ENCODE measurements around the gene CPD. TPM values are rescaled to one million over a fixed set of nuclear protein-coding genes. Genes with fewer than 3 reads are reported as not detected.
A peak's percentile ranks its signal among the peaks of the same experiment; 100 is the strongest.

Gene CPD
- total and polyA plus RNA-seq, 2 of the 13 experiments (the other 11 are each of a cell fraction or from before 2014, with no cell fraction given): 46.1 to 72.3 TPM

GRCh38 chr17:30337393-30337999, 41.2 kb upstream of the CPD start (continued):
- TF ChIP-seq ZBTB2 (CRISPR knock-in tag; IDR thresholded peaks at IDR 0.05; ENCODE audit: low read depth) (no peak), ZNF230 (CRISPR knock-in tag; IDR thresholded peaks at IDR 0.05) (peak; percentile 55; the same call in 1 of the 2 replicates), THAP7 (CRISPR knock-in tag; IDR thresholded peaks at IDR 0.05) (no peak), ZNF878 (CRISPR knock-in tag; IDR thresholded peaks at IDR 0.05) (no peak), RORA (CRISPR knock-in tag; IDR thresholded peaks at IDR 0.05) (no peak), ZNF619 (CRISPR knock-in tag; IDR thresholded peaks at IDR 0.05) (no peak), GPN1 (CRISPR knock-in tag; IDR thresholded peaks at IDR 0.05; ENCODE audit: borderline replicate concordance) (no peak), NFE2 (CRISPR knock-in tag; IDR thresholded peaks at IDR 0.05) (no peak), U2AF1 (optimal IDR thresholded peaks at IDR 0.05; ENCODE audit: low read depth, low read length) (no peak), NKX3-1 (CRISPR knock-in tag; IDR thresholded peaks at IDR 0.05) (no peak), KLF13 (CRISPR knock-in tag; IDR thresholded peaks at IDR 0.05) (no peak)
- TF ChIP-seq, protein P1, sequence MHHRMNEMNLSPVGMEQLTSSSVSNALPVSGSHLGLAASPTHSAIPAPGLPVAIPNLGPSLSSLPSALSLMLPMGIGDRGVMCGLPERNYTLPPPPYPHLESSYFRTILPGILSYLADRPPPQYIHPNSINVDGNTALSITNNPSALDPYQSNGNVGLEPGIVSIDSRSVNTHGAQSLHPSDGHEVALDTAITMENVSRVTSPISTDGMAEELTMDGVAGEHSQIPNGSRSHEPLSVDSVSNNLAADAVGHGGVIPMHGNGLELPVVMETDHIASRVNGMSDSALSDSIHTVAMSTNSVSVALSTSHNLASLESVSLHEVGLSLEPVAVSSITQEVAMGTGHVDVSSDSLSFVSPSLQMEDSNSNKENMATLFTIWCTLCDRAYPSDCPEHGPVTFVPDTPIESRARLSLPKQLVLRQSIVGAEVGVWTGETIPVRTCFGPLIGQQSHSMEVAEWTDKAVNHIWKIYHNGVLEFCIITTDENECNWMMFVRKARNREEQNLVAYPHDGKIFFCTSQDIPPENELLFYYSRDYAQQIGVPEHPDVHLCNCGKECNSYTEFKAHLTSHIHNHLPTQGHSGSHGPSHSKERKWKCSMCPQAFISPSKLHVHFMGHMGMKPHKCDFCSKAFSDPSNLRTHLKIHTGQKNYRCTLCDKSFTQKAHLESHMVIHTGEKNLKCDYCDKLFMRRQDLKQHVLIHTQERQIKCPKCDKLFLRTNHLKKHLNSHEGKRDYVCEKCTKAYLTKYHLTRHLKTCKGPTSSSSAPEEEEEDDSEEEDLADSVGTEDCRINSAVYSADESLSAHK (CRISPR knock-in tag; IDR thresholded peaks at IDR 0.05; ENCODE audit: borderline replicate concordance): no peak
- TF ChIP-seq, protein P2, sequence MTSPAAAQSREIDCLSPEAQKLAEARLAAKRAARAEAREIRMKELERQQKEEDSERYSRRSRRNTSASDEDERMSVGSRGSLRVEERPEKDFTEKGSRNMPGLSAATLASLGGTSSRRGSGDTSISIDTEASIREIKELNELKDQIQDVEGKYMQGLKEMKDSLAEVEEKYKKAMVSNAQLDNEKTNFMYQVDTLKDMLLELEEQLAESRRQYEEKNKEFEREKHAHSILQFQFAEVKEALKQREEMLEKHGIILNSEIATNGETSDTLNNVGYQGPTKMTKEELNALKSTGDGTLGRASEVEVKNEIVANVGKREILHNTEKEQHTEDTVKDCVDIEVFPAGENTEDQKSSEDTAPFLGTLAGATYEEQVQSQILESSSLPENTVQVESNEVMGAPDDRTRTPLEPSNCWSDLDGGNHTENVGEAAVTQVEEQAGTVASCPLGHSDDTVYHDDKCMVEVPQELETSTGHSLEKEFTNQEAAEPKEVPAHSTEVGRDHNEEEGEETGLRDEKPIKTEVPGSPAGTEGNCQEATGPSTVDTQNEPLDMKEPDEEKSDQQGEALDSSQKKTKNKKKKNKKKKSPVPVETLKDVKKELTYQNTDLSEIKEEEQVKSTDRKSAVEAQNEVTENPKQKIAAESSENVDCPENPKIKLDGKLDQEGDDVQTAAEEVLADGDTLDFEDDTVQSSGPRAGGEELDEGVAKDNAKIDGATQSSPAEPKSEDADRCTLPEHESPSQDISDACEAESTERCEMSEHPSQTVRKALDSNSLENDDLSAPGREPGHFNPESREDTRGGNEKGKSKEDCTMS (CRISPR knock-in tag; conservative IDR thresholded peaks at IDR 0.05): no peak
- TF ChIP-seq, protein P3, sequence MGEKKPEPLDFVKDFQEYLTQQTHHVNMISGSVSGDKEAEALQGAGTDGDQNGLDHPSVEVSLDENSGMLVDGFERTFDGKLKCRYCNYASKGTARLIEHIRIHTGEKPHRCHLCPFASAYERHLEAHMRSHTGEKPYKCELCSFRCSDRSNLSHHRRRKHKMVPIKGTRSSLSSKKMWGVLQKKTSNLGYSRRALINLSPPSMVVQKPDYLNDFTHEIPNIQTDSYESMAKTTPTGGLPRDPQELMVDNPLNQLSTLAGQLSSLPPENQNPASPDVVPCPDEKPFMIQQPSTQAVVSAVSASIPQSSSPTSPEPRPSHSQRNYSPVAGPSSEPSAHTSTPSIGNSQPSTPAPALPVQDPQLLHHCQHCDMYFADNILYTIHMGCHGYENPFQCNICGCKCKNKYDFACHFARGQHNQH (CRISPR knock-in tag; IDR thresholded peaks at IDR 0.05): peak; percentile 75; the same call in 1 of the 2 replicates
- TF ChIP-seq, protein P4, sequence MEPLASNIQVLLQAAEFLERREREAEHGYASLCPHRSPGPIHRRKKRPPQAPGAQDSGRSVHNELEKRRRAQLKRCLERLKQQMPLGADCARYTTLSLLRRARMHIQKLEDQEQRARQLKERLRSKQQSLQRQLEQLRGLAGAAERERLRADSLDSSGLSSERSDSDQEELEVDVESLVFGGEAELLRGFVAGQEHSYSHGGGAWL (CRISPR knock-in tag; IDR thresholded peaks at IDR 0.05): no peak
- TF ChIP-seq, protein P5, sequence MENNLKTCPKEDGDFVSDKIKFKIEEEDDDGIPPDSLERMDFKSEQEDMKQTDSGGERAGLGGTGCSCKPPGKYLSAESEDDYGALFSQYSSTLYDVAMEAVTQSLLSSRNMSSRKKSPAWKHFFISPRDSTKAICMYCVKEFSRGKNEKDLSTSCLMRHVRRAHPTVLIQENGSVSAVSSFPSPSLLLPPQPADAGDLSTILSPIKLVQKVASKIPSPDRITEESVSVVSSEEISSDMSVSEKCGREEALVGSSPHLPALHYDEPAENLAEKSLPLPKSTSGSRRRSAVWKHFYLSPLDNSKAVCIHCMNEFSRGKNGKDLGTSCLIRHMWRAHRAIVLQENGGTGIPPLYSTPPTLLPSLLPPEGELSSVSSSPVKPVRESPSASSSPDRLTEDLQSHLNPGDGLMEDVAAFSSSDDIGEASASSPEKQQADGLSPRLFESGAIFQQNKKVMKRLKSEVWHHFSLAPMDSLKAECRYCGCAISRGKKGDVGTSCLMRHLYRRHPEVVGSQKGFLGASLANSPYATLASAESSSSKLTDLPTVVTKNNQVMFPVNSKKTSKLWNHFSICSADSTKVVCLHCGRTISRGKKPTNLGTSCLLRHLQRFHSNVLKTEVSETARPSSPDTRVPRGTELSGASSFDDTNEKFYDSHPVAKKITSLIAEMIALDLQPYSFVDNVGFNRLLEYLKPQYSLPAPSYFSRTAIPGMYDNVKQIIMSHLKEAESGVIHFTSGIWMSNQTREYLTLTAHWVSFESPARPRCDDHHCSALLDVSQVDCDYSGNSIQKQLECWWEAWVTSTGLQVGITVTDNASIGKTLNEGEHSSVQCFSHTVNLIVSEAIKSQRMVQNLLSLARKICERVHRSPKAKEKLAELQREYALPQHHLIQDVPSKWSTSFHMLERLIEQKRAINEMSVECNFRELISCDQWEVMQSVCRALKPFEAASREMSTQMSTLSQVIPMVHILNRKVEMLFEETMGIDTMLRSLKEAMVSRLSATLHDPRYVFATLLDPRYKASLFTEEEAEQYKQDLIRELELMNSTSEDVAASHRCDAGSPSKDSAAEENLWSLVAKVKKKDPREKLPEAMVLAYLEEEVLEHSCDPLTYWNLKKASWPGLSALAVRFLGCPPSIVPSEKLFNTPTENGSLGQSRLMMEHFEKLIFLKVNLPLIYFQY (CRISPR knock-in tag; IDR thresholded peaks at IDR 0.05; ENCODE audit: borderline replicate concordance): no peak
